Kidney (tissue), 14 donors: ENCODE results near the gene NCKAP5. TPM values are rescaled to one million over a fixed set of nuclear protein-coding genes. Genes with fewer than 3 reads are reported as not detected.

Experiments
- DNase-seq, 5 donors: peaks; one replicate each; pipeline ENCODE4 v3.0.0-alpha.2; 2013 to 2020
- FAIRE-seq: peaks from 2 replicates; lab custom pipeline; 2012; peaks lifted over from hg19 to GRCh38; lab: Jason Lieb, UNC
- H3K27ac ChIP-seq, 2 donors: one replicate each; pipeline ENCODE4 v1.7.0; 2013; ENCODE audit warnings: low read depth in 2 of 2, low read length in 2 of 2, inconsistent platforms in 1 of 2
- H3K27me3 ChIP-seq: one replicate; pipeline ENCODE4 v1.7.1; 2013; ENCODE audit warnings: low read length, inconsistent platforms; ENCODE audit not compliant: control insufficient read depth, insufficient read depth
- H3K36me3 ChIP-seq, 3 donors: one replicate each; pipeline versions ENCODE4 v1.7.0 to v1.7.1; 2013; ENCODE audit warnings: low read length in 3 of 3, control low read depth in 1 of 3, inconsistent platforms in 1 of 3; ENCODE audit not compliant: insufficient read depth in 3 of 3, control insufficient read depth in 2 of 3
- H3K4me1 ChIP-seq, 3 donors: one replicate each; pipeline versions ENCODE4 v1.7.0 to v1.7.1; 2013; ENCODE audit warnings: low read length in 3 of 3, inconsistent platforms in 1 of 3, low read depth in 1 of 3; ENCODE audit not compliant: control insufficient read depth in 2 of 3, insufficient read depth in 2 of 3
- H3K4me3 ChIP-seq, 3 donors: one replicate each; pipeline versions ENCODE4 v1.7.0 to v1.8.1; 2013; ENCODE audit warnings: low read length in 3 of 3, control low read depth in 1 of 3, inconsistent platforms in 1 of 3
- H3K9ac ChIP-seq, 3 donors: one replicate each; pipeline versions ENCODE4 v1.7.0 to v1.7.1; 2013; ENCODE audit warnings: low read length in 3 of 3, control low read depth in 1 of 3, inconsistent platforms in 1 of 3
- H3K9me3 ChIP-seq, 3 donors: one replicate each; pipeline versions ENCODE4 v1.7.0 to v1.7.1; 2013; ENCODE audit warnings: low read length in 3 of 3, control low read depth in 1 of 3, inconsistent platforms in 1 of 3; ENCODE audit not compliant: control insufficient read depth in 2 of 3, insufficient read depth in 1 of 3
- CTCF ChIP-seq: IDR thresholded peaks from 3 replicates; pipeline ENCODE4 v1.5.1; 2012; ENCODE audit warnings: mild to moderate bottlenecking, moderate library complexity, borderline replicate concordance; ENCODE audit not compliant: insufficient read depth; ENCODE audit errors: extremely low read depth
- intact Hi-C: fragments of 100-400 bp; cut with DNase I; formaldehyde crosslinking; loops from one replicate; pipeline ENCODE4 v1.11.1; 2022
- polyA plus RNA-seq: library from polyadenylated mRNA; stranded (reverse); fragments of 350-450 nt; fragmentation: Illumina TruSeq; extraction: RNeasy Lipid Tissue Mini Kit (QIAGEN cat#74804); gene quantifications from one replicate; pipeline ENCODE4 v1.2.3, GENCODE V29; 2014; ENCODE audit warnings: low read depth, low replicate concordance; ENCODE audit not compliant: insufficient read depth
- total RNA-seq: library from RNA; stranded (reverse); fragmentation: NEBNext Ultra II Directional; extraction: Animal tissue kit (Norgen Biotek cat#: 25700); gene quantifications from one replicate; pipeline ENCODE4 v1.2.1, GENCODE V29; 2021
- donor health status: control.
- donor health status: control.
- donor health status: control.
- donor health status: control.
- donor health status: control.
- donor health status: DM: yes; HTN: yes; CAD: no.
- donor health status: Normal renal cell carcinoma (clear cell type).

The NCKAP5 gene
- total and polyA plus RNA-seq, 2 donors from 2014 or later: 1.8 to 2.9 TPM

GRCh38 chr2:133561045-133561852 lies 7.0 kb downstream of the NCKAP5 start:
- Histone ChIP-seq H3K4me3 (no peak overlapping the region), H3K27me3 (no peaks in the 10 kb centered on the region), H3K9ac (no peak overlapping the region), H3K9me3 (no peaks in the 10 kb centered on the region), H3K4me1 (peaks cover 0 to 10% (median 6%) of the 10 kb centered on the region in 3 donors), H3K27ac (no peak overlapping the region), H3K36me3 (no peaks in the 10 kb centered on the region)
- FAIRE-seq (peak; percentile 98), DNase-seq (peak in 2 of 5 donors; percentile 72 to 77)
- peak; percentile 67 for TF ChIP-seq CTCF
- intact Hi-C loops: no loop called here

GRCh38 chr2:133557614-133558013 lies 10.6 kb downstream of the NCKAP5 start:
- Histone ChIP-seq H3K4me1 (peaks cover 0 to 5% (median 0%) of the 10 kb centered on the region in 3 donors), H3K27me3 (no peaks in the 10 kb centered on the region), H3K4me3 (no peak overlapping the region), H3K9me3 (no peaks in the 10 kb centered on the region), H3K36me3 (no peaks in the 10 kb centered on the region), H3K9ac (no peak overlapping the region), H3K27ac (no peak overlapping the region)
- no peak for FAIRE-seq
- intact Hi-C loops: no loop called here
- DNase-seq: no peak
- no peak for TF ChIP-seq CTCF

DNA sequence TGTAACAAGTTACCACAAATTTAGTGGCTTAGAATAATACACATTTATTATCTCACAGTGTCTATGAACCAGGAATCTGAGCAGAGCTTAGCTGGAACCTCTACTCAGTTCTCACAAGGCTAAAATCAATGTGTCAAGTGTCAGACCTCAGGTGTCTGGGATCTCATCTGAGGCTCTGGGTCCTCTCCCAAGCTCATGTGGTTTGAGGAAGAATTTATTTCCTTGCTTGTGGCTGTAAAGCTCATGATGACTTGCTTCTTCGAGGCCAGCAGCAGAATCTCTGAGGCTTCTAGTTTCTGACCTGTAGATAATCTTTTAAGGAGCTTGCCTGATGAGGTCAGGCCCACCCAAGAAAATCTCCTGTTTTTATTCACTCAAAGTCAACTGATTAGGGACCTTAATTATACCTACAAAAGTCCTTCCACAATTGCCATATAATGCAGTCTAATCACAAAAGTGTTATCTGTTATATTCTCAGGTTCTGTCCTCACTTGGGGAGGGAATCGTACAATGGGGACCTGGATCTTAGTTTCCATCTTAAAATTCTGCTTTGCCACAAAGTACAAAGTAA lies 14.3 kb downstream of the NCKAP5 start:
- Histone ChIP-seq H3K9ac (no peak overlapping the region), H3K9me3 (no peaks in the 10 kb centered on the region), H3K36me3 (no peaks in the 10 kb centered on the region), H3K4me3 (no peak overlapping the region), H3K27me3 (no peaks in the 10 kb centered on the region), H3K4me1 (no peaks in the 10 kb centered on the region), H3K27ac (no peak overlapping the region)
- DNase-seq (no peak), FAIRE-seq (no peak)
- no peak for TF ChIP-seq CTCF
- intact Hi-C loops: no loop called here
